Central memory CD8-positive, alpha-beta T cell (primary cell): ENCODE data around the gene PTPN4.
A peak's percentile ranks its signal among the peaks of the same experiment; 100 is the strongest.
"Not testable (repeated sequence)": the region's sequence is repeated elsewhere in the genome, so short reads cannot be mapped to it uniquely, and the experiment has no call there.

ENCODE experiments used
- ATAC-seq: fragments of 150-1000 bp; cut with Tn5 transposase; replicated peaks from 2 replicates; pipeline ENCODE4 v1.10.0; 2022; ENCODE audit warnings: mild to moderate bottlenecking, moderate FRiP score, moderate number of reproducible peaks; ENCODE audit not compliant: poor library complexity, severe bottlenecking; ENCODE audit errors: extremely low read depth
- DNase-seq, 2 donors: peaks; one replicate each; pipeline ENCODE4 v3.0.0; 2021; ENCODE audit warnings: low spot score in 2 of 2
- H3K27ac Mint-ChIP-seq: one replicate; pipeline ENCODE4 v1.8.0; 2022; ENCODE audit warnings: low read depth, mild to moderate bottlenecking, moderate library complexity, mixed read lengths
- H3K27me3 Mint-ChIP-seq: one replicate; pipeline ENCODE4 v1.8.0; 2022; ENCODE audit warnings: mixed read lengths
- H3K36me3 Mint-ChIP-seq: one replicate; pipeline ENCODE4 v1.8.0; 2022; ENCODE audit warnings: mild to moderate bottlenecking, moderate library complexity, mixed read lengths; ENCODE audit not compliant: insufficient read depth
- H3K4me1 Mint-ChIP-seq: one replicate; pipeline ENCODE4 v1.8.0; 2022; ENCODE audit warnings: mixed read lengths
- H3K4me3 Mint-ChIP-seq: one replicate; pipeline ENCODE4 v1.8.0; 2022; ENCODE audit warnings: mild to moderate bottlenecking, moderate library complexity, mixed read lengths
- H3K9me3 Mint-ChIP-seq: one replicate; pipeline ENCODE4 v1.8.0; 2022; ENCODE audit warnings: mixed read lengths

Gene PTPN4

DNA sequence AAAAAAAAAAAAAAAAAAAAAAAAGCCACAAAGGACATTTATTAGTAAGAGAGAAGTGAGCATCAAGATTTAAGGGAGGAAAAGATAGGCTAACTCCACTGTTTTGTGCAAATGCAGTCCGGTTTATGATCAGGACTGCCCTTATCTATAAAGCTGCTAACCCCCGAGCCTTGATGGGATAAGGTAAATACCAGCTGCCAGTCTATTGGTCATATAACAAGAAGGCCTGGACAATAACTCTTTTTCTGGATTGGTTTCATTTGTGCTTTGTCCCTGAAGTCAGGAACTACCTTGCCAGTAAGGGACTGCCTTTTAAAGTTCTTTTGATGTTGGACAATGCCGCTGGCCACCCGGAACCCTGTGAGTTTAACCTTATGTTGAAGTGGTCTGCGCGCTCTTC is 15.4 kb downstream of the PTPN4 start:
- Mint-ChIP-seq H3K36me3 (peaks cover 2% of the 10 kb centered on the region), H3K27ac (no peak overlapping the region), H3K27me3 (no peaks in the 10 kb centered on the region), H3K4me3 (no peak overlapping the region), H3K9me3 (no peaks in the 10 kb centered on the region), H3K4me1 (peaks cover 60% of the 10 kb centered on the region)
- ATAC-seq: no peak
- no peak for DNase-seq

DNA sequence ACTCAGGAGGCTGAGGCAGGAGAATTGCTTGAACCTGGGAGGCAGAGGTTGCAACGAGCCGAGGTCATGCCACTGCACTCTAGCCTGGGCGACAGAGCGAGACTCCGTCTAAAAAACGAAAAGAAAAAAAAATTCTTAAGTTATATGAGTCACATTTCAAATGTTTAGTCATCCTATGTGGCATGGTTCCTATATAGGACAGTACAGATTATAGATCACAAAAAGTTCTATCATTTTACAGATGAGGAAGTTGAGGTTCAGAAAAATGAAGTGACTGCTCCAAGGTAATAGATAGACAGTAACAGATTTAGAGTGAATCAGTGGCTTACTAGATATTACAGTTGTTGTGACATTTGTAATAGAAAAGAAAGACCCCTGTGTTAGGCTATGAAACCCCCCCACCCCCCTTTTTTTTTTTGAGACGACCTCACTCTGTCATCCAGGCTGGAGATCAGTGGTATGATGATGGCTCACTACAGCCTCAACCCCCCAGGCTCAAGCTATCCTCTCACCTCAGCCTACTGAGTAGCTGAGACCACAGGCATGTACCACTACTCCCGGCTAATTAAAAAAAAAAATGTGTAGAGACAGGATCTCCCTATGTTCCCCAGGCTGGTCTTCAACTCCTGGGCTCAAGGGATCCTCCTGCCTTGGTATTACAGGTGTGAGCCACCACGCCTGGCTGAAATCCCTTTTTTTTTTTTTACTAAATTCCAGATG is 22.7 kb downstream of the PTPN4 start:
- ATAC-seq: no peak
- H3K27me3 Mint-ChIP-seq: no peaks in the 10 kb centered on the region
- DNase-seq: no peak
- no peak overlapping the region for H3K27ac Mint-ChIP-seq
- no peaks in the 10 kb centered on the region for H3K36me3 Mint-ChIP-seq
- H3K4me1 Mint-ChIP-seq: peaks cover 62% of the 10 kb centered on the region
- no peak overlapping the region for H3K4me3 Mint-ChIP-seq
- H3K9me3 Mint-ChIP-seq: no peaks in the 10 kb centered on the region

DNA sequence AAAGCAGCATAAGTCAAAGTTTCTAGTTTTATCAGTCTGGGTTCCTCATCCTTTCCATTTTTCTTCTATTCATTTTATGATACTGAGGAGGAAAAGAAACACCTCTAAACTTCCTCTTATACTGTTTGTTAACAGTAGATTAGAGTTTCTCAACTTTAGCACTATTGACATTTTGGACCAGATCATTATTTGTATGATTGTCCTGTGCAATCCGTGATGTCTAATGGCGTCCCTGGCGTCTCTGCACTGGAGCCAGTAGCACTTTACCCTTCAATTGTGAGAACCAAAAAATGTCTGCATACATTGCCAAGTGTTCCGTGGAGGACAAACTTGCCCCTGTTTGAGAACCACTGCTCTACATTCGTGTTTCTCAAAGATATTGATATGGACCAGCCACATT is 25.2 kb downstream of the PTPN4 start:
- no peak overlapping the region for H3K27ac Mint-ChIP-seq
- no peaks in the 10 kb centered on the region for H3K36me3 Mint-ChIP-seq
- H3K27me3 Mint-ChIP-seq: no peaks in the 10 kb centered on the region
- no peak for DNase-seq
- H3K4me3 Mint-ChIP-seq: no peak overlapping the region
- no peaks in the 10 kb centered on the region for H3K9me3 Mint-ChIP-seq
- ATAC-seq: no peak
- H3K4me1 Mint-ChIP-seq: peaks cover 49% of the 10 kb centered on the region

DNA sequence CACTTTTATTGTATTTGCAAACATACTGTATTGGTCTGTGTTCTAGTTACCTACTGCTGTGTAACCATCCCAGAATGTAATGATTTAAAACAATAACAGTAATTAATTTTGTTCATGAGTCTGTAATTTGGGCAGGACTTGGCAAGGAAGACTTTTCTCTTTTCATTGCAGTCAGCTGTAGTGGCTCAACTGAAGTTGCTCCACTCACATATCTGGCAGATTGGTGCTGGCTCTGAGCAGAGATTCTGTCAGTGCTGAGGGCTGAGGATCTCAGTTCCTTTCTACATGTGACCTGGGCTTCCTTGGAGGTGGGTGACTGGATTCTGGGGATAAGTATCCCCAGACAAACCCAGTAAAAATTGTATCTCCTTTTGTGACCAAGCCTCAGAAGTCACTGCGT is 26.6 kb downstream of the PTPN4 start:
- Mint-ChIP-seq H3K4me1 (peaks cover 37% of the 10 kb centered on the region), H3K27me3 (no peaks in the 10 kb centered on the region), H3K27ac (peak overlapping the region; percentile 13), H3K4me3 (no peak overlapping the region), H3K9me3 (no peaks in the 10 kb centered on the region), H3K36me3 (no peaks in the 10 kb centered on the region)
- no peak for ATAC-seq
- DNase-seq: no peak

DNA sequence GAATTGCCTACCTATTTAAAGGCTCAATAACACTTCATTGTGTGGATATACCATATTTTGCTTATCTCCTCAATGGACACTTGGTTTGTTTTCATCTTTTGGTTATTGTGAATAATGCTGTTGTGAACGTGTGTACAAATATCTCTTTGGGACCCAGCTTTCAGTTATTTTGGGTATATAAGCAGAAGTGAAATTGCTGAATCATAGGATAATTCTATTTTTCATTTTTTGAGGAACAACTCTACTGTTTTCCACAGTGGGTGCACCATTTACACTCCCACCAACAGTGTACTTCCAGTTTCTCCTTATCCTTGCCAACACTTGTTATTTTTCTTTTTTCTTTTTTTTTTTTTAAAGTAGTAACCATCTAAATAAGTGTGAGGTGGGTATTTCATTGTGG is 29.0 kb downstream of the PTPN4 start:
- ATAC-seq (no peak), DNase-seq (no peak)
- Mint-ChIP-seq H3K36me3 (peaks cover 2% of the 10 kb centered on the region), H3K4me3 (no peak overlapping the region), H3K4me1 (peaks cover 32% of the 10 kb centered on the region), H3K27ac (no peak overlapping the region), H3K27me3 (no peaks in the 10 kb centered on the region), H3K9me3 (peaks cover 12% of the 10 kb centered on the region)

DNA sequence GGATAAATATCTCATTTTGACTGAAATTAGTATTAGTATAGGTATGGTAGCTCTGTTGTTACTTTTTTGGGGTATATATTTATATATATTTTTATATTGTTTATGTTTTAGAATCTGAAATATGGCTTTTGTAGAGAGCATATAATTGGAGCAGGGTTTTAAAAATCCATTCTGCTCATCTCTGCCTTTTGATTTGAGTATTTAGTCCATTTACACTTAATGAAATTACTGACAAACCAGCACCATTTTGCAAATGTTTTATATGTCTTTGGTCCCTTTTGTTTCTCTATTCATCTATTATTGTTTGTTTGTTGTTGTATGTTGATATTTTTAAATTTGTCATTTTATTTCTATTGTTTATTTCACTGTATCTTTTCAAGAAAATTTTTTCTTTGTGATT is 30.7 kb downstream of the PTPN4 start:
- ATAC-seq (no peak), DNase-seq (no peak)
- no peaks in the 10 kb centered on the region for H3K27me3 Mint-ChIP-seq
- peaks cover 35% of the 10 kb centered on the region for H3K4me1 Mint-ChIP-seq
- H3K9me3 Mint-ChIP-seq: peaks cover 12% of the 10 kb centered on the region
- H3K36me3 Mint-ChIP-seq: peaks cover 2% of the 10 kb centered on the region
- no peak overlapping the region for H3K27ac Mint-ChIP-seq
- H3K4me3 Mint-ChIP-seq: no peak overlapping the region

DNA sequence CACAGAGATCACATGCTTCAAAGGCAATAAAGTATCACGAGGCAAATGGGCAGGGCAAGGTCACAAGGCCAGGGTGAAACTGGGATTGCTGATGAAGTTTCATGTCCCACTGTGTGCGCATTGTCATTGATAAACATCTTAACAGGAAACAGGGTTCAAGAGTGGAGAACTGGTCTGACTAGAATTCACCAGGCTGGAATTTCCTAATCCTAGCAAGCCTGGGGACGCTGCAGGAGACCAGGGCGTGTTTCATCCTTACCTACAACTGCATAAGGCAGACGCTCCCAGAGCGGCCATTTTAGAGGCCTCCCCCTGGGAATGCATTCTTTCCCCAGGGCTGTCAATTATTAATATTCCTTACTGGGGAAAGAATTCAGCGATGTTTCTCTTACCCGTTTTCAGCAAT is 33.2 kb downstream of the PTPN4 start:
- Mint-ChIP-seq H3K27me3 (no peaks in the 10 kb centered on the region), H3K4me3 (no peak overlapping the region), H3K36me3 (peaks cover 2% of the 10 kb centered on the region), H3K27ac (no peak overlapping the region), H3K4me1 (peaks cover 37% of the 10 kb centered on the region), H3K9me3 (peaks cover 12% of the 10 kb centered on the region)
- ATAC-seq (no peak), DNase-seq (no peak)

DNA sequence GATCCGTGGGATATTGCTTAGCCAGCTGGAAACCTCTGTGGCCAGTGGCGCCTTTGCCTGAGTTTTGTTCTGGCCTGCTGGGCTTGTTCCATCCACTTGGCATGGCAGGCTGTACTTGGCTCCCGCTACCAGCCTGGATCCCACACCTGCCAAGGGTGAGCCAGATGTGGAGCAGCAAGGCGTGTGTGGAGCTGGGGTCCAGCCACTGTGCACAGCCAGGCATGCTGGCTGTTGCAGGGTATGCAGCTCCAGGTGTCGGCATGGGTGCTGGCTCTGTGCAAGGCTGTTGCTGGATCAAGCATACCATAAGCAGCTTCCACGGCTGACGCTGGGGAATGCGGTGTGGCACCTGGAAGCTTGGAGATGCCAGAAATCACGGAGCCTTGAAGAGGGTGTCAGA is 34.5 kb downstream of the PTPN4 start:
- ATAC-seq (no peak), DNase-seq (no peak)
- H3K4me3 Mint-ChIP-seq: no peak overlapping the region
- no peaks in the 10 kb centered on the region for H3K27me3 Mint-ChIP-seq
- peaks cover 2% of the 10 kb centered on the region for H3K36me3 Mint-ChIP-seq
- H3K9me3 Mint-ChIP-seq: peaks cover 12% of the 10 kb centered on the region
- H3K27ac Mint-ChIP-seq: no peak overlapping the region
- peaks cover 34% of the 10 kb centered on the region for H3K4me1 Mint-ChIP-seq

DNA sequence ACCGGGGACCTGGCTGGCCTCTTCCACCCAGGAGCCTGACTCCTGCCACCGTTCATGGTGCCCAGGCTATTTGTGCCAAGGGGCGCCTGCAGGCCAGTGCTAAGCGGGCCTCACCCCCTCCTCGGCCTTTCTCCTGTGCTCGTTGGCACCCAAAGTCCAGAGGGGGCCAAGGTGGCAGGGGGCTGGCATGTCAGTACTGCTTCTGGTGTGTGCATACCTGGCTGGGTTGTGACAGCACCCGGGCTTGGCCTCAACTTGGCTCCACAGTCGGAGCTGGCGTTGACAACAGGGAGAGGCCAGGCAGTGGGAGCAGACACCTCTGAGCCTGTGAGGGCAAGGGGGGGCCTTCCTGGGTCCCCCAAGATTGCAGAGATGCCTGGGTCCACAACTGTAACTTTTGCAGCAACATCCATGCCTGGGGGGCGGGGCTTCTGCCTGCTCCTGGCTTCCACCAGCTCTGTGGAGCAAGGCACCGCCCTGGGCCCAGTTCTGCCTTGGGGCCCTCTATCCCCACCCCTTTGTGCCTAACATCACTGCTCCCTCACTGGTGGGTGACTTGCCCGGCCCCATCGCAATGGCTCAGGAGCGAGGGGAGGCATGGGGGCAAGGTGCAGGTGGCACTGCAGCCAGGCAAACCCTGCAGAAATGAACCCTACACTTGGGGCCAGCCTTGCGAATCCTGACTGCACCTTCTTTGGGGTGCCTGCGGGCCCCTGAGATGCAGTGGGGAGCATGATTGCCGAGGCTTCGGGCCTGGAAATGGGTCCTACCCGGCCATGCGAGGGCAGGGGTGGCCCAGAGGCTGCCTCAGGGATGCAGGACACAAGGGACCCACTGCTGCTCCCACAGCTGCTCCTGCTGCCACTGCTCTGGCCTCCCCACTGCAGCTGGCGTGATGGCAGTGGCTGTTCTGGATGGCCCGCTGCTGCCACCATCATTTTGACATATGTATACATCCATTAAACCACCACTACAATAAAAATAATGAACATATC is 35.9 kb downstream of the PTPN4 start:
- peaks cover 12% of the 10 kb centered on the region for H3K9me3 Mint-ChIP-seq
- no peak overlapping the region for H3K4me3 Mint-ChIP-seq
- DNase-seq (no peak), ATAC-seq (no peak)
- no peaks in the 10 kb centered on the region for H3K27me3 Mint-ChIP-seq
- H3K27ac Mint-ChIP-seq: peak overlapping the region; percentile 55
- H3K4me1 Mint-ChIP-seq: peaks cover 43% of the 10 kb centered on the region
- peaks cover 2% of the 10 kb centered on the region for H3K36me3 Mint-ChIP-seq

DNA sequence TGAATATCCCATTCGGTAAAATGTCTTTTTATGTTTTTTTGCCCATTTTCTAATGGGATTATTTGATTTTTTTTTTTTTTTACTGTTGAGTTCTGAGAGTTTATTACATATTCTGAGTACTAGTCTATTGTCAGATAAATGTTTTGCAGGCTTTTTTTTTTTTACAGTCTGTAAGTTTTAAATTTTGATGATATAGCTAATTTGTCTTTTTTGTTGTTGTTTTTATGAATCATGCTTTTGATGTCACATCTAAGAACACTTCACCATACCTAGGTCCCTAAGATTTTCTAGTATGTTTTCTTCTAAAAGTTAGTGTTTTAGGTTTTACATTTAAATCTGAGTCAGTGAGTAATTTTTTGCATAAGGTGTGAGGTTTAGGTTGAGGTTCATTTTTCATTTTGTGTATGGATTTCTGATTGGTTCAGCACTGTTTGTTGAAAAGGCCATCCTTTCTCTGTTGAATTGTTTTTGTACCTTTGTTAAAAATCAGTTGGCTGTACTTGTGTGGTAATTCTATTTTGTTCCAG is 40.7 kb downstream of the PTPN4 start:
- DNase-seq (no peak), ATAC-seq (no peak)
- H3K27me3 Mint-ChIP-seq: no peaks in the 10 kb centered on the region
- peaks cover 69% of the 10 kb centered on the region for H3K4me1 Mint-ChIP-seq
- no peak overlapping the region for H3K4me3 Mint-ChIP-seq
- peak overlapping the region; percentile 53 for H3K27ac Mint-ChIP-seq
- peaks cover 1% of the 10 kb centered on the region for H3K36me3 Mint-ChIP-seq
- H3K9me3 Mint-ChIP-seq: peaks cover 4% of the 10 kb centered on the region

DNA sequence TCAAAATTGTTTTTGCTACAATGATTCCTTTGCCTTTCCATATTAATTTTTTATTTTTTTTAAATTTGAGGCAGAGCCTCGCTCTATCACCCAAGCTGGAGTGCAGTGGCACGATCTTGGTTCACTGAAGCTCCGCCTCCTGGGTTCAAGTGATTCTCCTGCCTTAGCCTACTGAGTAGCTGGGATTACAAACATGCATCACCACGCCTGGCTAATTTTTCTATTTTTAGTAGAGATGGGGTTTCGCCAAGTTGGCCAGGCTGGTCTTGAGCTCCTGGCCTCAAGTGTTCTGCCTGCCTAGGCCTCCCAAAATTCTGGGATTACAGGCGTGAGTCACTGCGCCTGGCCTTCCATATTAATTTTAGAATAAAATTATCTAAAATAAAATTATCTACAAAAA is 41.3 kb downstream of the PTPN4 start:
- H3K36me3 Mint-ChIP-seq: peaks cover 1% of the 10 kb centered on the region
- no peaks in the 10 kb centered on the region for H3K27me3 Mint-ChIP-seq
- H3K4me1 Mint-ChIP-seq: peaks cover 71% of the 10 kb centered on the region
- no peak overlapping the region for H3K4me3 Mint-ChIP-seq
- ATAC-seq: no peak
- H3K9me3 Mint-ChIP-seq: peaks cover 4% of the 10 kb centered on the region
- no peak for DNase-seq
- no peak overlapping the region for H3K27ac Mint-ChIP-seq

DNA sequence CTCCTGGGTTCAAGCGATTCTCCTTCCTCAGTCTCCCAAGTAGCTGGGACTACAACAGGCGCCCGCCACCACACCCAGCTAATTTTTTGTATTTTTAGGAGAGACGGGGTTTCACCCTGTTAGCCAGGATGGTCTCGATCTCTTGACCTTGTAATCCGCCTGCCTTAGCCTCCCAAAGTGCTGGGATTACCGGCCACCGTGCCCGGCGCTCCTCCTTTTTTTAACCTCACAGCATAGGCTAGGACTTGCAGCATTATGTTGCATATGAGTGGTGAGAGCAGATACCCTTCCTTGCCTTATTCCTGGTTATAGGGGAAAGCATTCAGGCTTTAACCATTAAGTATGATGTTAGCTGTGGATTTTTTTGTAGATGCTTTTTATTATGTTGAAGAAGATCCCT is 42.3 kb downstream of the PTPN4 start:
- ATAC-seq, H3K4me3 Mint-ChIP-seq, DNase-seq, H3K9me3 Mint-ChIP-seq, H3K27me3 Mint-ChIP-seq, H3K36me3 Mint-ChIP-seq: not testable (repeated sequence)
- Mint-ChIP-seq H3K4me1 (peaks cover 73% of the 10 kb centered on the region), H3K27ac (peak overlapping the region; percentile 69)

DNA sequence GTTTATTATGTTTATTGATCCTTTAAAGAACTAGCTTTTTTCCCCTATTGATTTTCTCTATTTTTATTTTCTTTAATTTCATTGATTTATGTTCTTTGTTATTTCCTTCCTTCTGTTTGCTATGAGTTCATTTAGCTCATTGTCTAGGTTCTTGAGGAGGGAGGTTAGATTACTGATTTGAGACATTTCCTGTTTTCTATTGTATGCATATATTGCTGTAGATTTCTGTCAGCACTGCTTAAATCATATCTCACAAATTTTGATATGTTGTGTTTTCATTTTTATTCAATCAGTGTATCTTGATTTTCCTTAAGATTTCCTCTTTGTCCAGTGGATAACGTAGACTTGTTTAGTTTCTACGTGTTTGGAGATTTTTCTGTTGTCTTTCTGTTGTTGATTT is 43.4 kb downstream of the PTPN4 start:
- Mint-ChIP-seq H3K27ac (peak overlapping the region; percentile 69), H3K4me3 (no peak overlapping the region), H3K4me1 (peaks cover 79% of the 10 kb centered on the region)

More for the DNA sequence above, 43.4 kb downstream of the PTPN4 start:
- Mint-ChIP-seq H3K36me3 (peaks cover 5% of the 10 kb centered on the region), H3K27me3 (no peaks in the 10 kb centered on the region), H3K9me3 (peaks cover 4% of the 10 kb centered on the region)
- ATAC-seq (no peak), DNase-seq (no peak)
